Lower leg skin (tissue), 4 donors: ENCODE measurements around the gene CADPS2. TPM values are rescaled to one million over a fixed set of nuclear protein-coding genes. Genes with fewer than 3 reads are reported as not detected.

Experiments
- DNase-seq, 2 donors: peaks; one replicate each; pipeline ENCODE4 v3.0.0-alpha.2; 2019; ENCODE audit warnings: low spot score in 2 of 2
- H3K4me3 ChIP-seq: fragments of 200-600 bp; sonication (generic); 2 replicates; pipeline ENCODE4 v1.5.1; 2017; ENCODE audit warnings: mild to moderate bottlenecking, low read depth; ENCODE audit not compliant: poor library complexity, severe bottlenecking
- POLR2A ChIP-seq, 2 donors: fragments of 450-650 bp; IDR thresholded peaks; one replicate each; pipeline ENCODE4 v1.6.1; 2016 to 2017; ENCODE audit warnings: antibody characterized with exemption in 2 of 2, mild to moderate bottlenecking in 1 of 2, moderate library complexity in 1 of 2
- WGBS, 2 donors: methylation state at CpG; one replicate each; pipeline ENCODE4 v1.1.5; 2018; 5-methylcytosine and 5-hydroxymethylcytosine counted together
- intact Hi-C: fragments of 100-400 bp; cut with DNase I; formaldehyde crosslinking; loops from one replicate; pipeline ENCODE4 v1.15.0; 2023; ENCODE audit warnings: low total_unique reads
- total RNA-seq, 4 donors: library from RNA; depleted of rRNA; stranded (reverse); fragments of >200 nt; gene quantifications; one replicate each; pipeline ENCODE4 v1.1.0, GENCODE V29; 2016
- TF ChIP-seq, protein P1 (sequence below), 3 donors: fragments of 450-650 bp; IDR thresholded peaks; one replicate each; pipeline ENCODE4 v1.5.1; 2016; ENCODE audit warnings: antibody characterized with exemption in 3 of 3, mild to moderate bottlenecking in 3 of 3, moderate library complexity in 2 of 3

The CADPS2 gene
- total RNA-seq, 4 donors from 2014 or later = 4.1 to 11.6 (median 6.5) TPM

DNA sequence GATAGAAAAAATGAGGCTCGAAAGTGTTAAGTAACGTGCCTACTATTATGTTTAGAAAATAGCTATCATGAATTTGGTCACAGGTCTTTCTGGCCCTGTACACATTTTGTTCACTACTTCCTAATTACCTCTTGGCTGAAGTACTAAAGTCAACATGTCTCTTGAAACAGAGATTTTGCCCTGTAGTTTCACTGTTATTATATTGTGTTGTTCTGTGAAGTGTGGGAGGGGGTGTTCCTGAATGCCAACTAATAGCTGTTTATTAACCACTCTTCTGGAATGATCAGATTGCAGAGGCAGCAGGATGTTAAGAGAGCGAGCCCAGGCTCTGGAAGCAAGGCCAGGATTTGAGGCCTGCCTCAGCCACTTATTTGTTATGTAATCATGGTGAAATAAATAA, 259.5 kb downstream of the CADPS2 start:
- intact Hi-C loops = no loop called here
- whole genome bisulfite sequencing, 2 donors = 79 to 88% methylated on average over 3 of the region's 3 CpGs
- DNase-seq = no peak

DNA sequence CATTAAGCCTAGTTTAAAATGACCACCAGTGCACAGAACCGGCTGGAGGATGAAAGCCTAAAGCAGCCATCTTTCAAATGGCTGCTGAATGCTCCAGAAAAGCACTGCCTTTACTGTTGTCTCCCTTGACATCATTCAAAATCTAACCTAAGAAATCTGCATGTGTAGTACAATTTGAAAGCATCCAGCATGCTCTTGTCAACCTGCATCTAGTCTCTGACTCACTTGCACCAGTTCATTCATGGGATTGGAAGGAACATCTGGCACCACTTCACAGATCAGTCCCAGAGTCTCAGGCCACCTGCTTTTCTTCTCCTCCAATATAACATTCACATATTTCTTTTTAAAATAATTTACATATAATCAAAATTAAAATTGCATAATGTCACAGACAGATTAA, 263.6 kb downstream of the CADPS2 start:
- TF ChIP-seq POLR2A (IDR thresholded peaks at IDR 0.05) = no peak
- TF ChIP-seq, protein P1, sequence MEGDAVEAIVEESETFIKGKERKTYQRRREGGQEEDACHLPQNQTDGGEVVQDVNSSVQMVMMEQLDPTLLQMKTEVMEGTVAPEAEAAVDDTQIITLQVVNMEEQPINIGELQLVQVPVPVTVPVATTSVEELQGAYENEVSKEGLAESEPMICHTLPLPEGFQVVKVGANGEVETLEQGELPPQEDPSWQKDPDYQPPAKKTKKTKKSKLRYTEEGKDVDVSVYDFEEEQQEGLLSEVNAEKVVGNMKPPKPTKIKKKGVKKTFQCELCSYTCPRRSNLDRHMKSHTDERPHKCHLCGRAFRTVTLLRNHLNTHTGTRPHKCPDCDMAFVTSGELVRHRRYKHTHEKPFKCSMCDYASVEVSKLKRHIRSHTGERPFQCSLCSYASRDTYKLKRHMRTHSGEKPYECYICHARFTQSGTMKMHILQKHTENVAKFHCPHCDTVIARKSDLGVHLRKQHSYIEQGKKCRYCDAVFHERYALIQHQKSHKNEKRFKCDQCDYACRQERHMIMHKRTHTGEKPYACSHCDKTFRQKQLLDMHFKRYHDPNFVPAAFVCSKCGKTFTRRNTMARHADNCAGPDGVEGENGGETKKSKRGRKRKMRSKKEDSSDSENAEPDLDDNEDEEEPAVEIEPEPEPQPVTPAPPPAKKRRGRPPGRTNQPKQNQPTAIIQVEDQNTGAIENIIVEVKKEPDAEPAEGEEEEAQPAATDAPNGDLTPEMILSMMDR (IDR thresholded peaks at IDR 0.05) = no peak
- no peak for DNase-seq
- no peak overlapping the region for H3K4me3 ChIP-seq
- intact Hi-C loops = no loop called here
- 77 to 82% methylated on average over 1 of the region's 1 CpG for WGBS, 2 donors

More for the DNA sequence above, 259.5 kb downstream of the CADPS2 start:
- no peak overlapping the region for H3K4me3 ChIP-seq
- TF ChIP-seq POLR2A (IDR thresholded peaks at IDR 0.05) = no peak
- TF ChIP-seq, protein P1 (IDR thresholded peaks at IDR 0.05) = no peak

DNA sequence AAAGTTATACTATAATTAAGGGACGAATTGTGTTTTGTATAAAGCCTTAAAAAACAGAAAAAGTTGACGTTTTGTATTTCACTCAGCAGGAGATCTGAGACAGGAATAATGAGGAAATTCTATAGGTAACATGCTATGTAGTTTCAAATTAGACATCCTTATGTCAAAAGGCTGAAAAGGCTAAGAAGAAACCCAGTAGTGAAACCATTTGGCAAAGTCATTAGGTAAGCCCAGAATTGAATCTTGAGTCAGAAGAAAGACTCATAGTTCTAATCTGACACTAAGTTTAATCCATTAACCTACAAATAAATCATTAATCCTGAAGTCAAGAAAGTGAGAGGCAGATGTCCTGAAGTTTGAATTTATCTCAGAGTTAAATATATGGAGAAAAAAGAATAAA, 266.6 kb downstream of the CADPS2 start:
- intact Hi-C loops = no loop called here
- TF ChIP-seq, protein P1 (IDR thresholded peaks at IDR 0.05) = no peak
- TF ChIP-seq POLR2A (IDR thresholded peaks at IDR 0.05) = no peak
- no peak for DNase-seq
- WGBS, 2 donors = 80 to 81% methylated on average over 2 of the region's 2 CpGs
- H3K4me3 ChIP-seq = no peak overlapping the region

DNA sequence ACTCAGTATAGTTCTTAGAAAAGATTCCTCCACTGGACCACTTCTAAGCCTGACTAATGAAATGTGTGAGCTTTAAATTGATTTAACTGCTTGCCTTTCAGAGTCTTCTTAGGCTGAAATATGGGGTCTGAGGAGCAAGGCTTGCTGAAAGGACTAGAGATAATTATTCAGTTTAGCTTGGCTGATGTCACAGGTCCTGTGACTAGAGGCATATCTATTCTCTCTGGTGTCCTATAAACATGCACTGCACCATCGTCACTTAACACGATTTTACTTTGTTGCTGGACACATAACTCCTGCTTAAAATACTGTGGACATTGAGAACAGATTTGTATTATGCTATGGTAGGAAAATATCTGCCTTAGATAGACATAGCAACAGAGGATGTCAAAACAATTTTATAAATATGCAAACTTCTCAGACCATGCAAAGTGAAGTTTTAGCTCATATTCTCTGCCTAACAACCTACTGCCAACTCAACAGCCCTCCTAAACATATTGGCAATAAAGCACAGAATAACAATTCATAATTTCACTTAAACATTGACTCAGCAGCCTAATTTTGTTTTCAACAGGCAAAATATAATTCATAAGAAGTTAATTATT, 267.6 kb downstream of the CADPS2 start:
- no peak for TF ChIP-seq POLR2A (IDR thresholded peaks at IDR 0.05)
- TF ChIP-seq, protein P1 (IDR thresholded peaks at IDR 0.05) = no peak
- H3K4me3 ChIP-seq = no peak overlapping the region
- WGBS, 2 donors = 61 to 89% methylated on average over 2 of the region's 2 CpGs
- intact Hi-C loops = no loop called here
- no peak for DNase-seq

DNA sequence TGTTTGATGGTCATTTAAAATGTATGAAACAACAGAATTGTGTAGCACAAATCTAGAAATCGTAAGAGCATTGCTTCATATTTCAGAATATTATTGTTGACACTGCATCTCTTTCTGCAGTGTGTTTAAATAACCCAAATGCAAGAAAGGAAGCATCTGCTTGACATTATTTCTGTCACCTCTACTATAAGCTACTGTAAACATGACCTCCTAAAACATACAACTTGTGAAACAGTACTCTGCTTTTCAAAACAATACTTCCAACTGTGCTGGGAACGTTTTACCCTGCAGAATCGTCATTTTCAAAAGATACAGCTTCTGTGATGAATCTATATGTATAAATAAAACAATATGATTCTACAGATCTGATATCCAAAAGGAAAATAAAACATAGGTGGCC, 269.3 kb downstream of the CADPS2 start:
- 70 to 71% methylated on average over 3 of the region's 3 CpGs for WGBS, 2 donors
- no peak for TF ChIP-seq POLR2A (IDR thresholded peaks at IDR 0.05)
- TF ChIP-seq, protein P1 (IDR thresholded peaks at IDR 0.05) = no peak
- DNase-seq = no peak
- intact Hi-C loops = no loop called here
- no peak overlapping the region for H3K4me3 ChIP-seq

DNA sequence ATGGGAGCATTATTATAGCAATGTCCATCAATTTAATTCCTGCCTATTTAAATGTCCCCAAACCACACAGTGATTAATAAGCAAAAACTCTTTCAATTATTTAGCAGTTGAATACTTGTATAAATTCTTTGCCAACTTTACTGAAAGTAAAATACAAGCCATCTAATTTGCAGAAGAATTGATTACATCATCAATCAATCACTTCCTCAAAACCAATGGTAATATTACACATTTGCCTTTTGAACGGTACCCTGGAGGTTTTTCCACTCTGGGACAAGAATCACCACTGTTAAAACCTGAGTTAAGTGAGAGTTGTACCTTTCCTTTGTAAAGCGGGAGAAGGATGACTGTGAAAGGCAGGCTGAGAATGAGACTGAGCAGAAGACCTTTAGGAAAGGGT, 280.3 kb downstream of the CADPS2 start:
- DNase-seq = no peak
- 83 to 94% methylated on average over 2 of the region's 2 CpGs for WGBS, 2 donors
- H3K4me3 ChIP-seq = no peak overlapping the region
- intact Hi-C loops = no loop called here
- TF ChIP-seq POLR2A (IDR thresholded peaks at IDR 0.05) = no peak
- TF ChIP-seq, protein P1 (IDR thresholded peaks at IDR 0.05) = no peak
